Panc1 (cell line): Measurements from ENCODE around the gene COX8A. TPM values are rescaled to one million over a fixed set of nuclear protein-coding genes. Genes with fewer than 3 reads are reported as not detected.
A peak's percentile ranks its signal among the peaks of the same experiment; 100 is the strongest.

ENCODE experiments used
- ATAC-seq: fragments of 200-7000 bp; cut with Tn5 transposase; 2 replicates; pipeline ENCODE4 v1.9.1; 2020; ENCODE audit warnings: mild to moderate bottlenecking, moderate library complexity
- BruUV-seq: library from RNA; stranded (reverse); fragments of 400-500 nt; replicated peaks from 2 replicates; lab custom pipeline; 2021; lab: Mats Ljungman, UMichigan
- CTCF ChIA-PET: fragments of 300-600 bp; sonication (Branson Sonifier 250); formaldehyde crosslinking; loops from one replicate; lab custom pipeline; 2022; ENCODE audit warnings: antibody characterized with exemption; lab: Charles Lee
- POLR2A ChIA-PET: fragments of 300-600 bp; sonication (Branson Sonifier 250); formaldehyde crosslinking; loops from one replicate; lab custom pipeline; 2022; ENCODE audit warnings: antibody characterized with exemption; lab: Charles Lee
- DNase-seq: peaks from one replicate; pipeline ENCODE4 v3.0.0-alpha.2; 2010; ENCODE audit warnings: low read depth, low spot score
- H3K27ac ChIP-seq: 2 replicates; pipeline ENCODE4 v1.5.1; 2011; ENCODE audit warnings: mild to moderate bottlenecking, low read length, inconsistent platforms
- H3K27me3 ChIP-seq: fragments of 200-500 bp; sonication (Bioruptor generic); 2 replicates; pipeline ENCODE4 v1.6.0; 2014; ENCODE audit warnings: low read length, inconsistent platforms; ENCODE audit not compliant: control insufficient read depth, insufficient read depth
- H3K36me3 ChIP-seq: fragments of 200-500 bp; sonication (Bioruptor generic); 2 replicates; pipeline ENCODE4 v1.5.1; 2014; ENCODE audit warnings: inconsistent platforms, mild to moderate bottlenecking, low read length, moderate library complexity; ENCODE audit not compliant: control insufficient read depth, insufficient read depth
- H3K4me1 ChIP-seq: 2 replicates; pipeline ENCODE4 v1.5.1; 2011; ENCODE audit warnings: inconsistent platforms, mild to moderate bottlenecking, low read length, moderate library complexity; ENCODE audit not compliant: control insufficient read depth, insufficient read depth
- H3K4me3 ChIP-seq, 2 experiments: 2 replicates each; pipeline ENCODE4 v1.5.1; 2011 to 2012; ENCODE audit warnings: low read depth in 2 of 2, low read length in 2 of 2, mild to moderate bottlenecking in 2 of 2, inconsistent platforms in 1 of 2, moderate library complexity in 1 of 2
- H3K9me3 ChIP-seq: fragments of 200-500 bp; sonication (Bioruptor generic); 2 replicates; pipeline ENCODE4 v1.5.1; 2014; ENCODE audit warnings: low read depth, mild to moderate bottlenecking, inconsistent platforms, low read length, moderate library complexity; ENCODE audit not compliant: control insufficient read depth, insufficient read depth
- POLR2AphosphoS5 ChIP-seq: IDR thresholded peaks from 2 replicates; pipeline ENCODE4 v1.6.1; 2012; ENCODE audit warnings: mild to moderate bottlenecking, low read depth, low read length, moderate library complexity
- REST ChIP-seq, 2 experiments: IDR thresholded peaks; 2 replicates each; pipeline ENCODE4 v1.6.1; 2011 to 2012; ENCODE audit warnings: low read depth in 2 of 2, control low read depth in 1 of 2, low read length in 1 of 2, mild to moderate bottlenecking in 1 of 2, moderate library complexity in 1 of 2; ENCODE audit not compliant: insufficient read depth in 1 of 2
- SIN3A ChIP-seq: IDR thresholded peaks from 2 replicates; pipeline ENCODE4 v1.6.1; 2012; ENCODE audit warnings: low read depth, mild to moderate bottlenecking, low read length, moderate library complexity, borderline replicate concordance; ENCODE audit not compliant: insufficient read depth
- TCF7L2 ChIP-seq: IDR thresholded peaks from 2 replicates; pipeline ENCODE4 v1.6.1; 2011; ENCODE audit warnings: mild to moderate bottlenecking, low read depth, low read length, inconsistent platforms
- in situ Hi-C: cut with HindIII; loops from 2 replicates; pipeline ENCODE4 v1.10.0; 2016; ENCODE audit warnings: low sequenced_read_pairs, low pct_unique_long_range_greater_than_20kb
- intact Hi-C: fragments of 100-400 bp; cut with micrococcal nuclease; formaldehyde crosslinking; loops from one replicate; pipeline ENCODE4 v1.10.0; 2022; ENCODE audit not compliant: unreplicated experiment
- total RNA-seq: library from RNA; stranded (reverse); gene quantifications from one replicate; pipeline ENCODE4 v1.2.1, GENCODE V29; 2021; ENCODE audit not compliant: unreplicated experiment
- TF ChIP-seq, protein P1 (sequence below): fragments of 450-650 bp; IDR thresholded peaks from 2 replicates; pipeline ENCODE4 v1.5.1; 2017; ENCODE audit warnings: mild to moderate bottlenecking

The COX8A gene
- total RNA-seq, 1 experiment from 2014 or later, result 613 TPM

- DNase-seq (peak; percentile 76), ATAC-seq (peak; percentile 98)
- Histone ChIP-seq H3K4me3 (peak within 1 kb of the TSS; percentile 65 to 93), H3K9me3 (no peaks in the 10 kb centered on the region), H3K27me3 (no peaks in the 10 kb centered on the region), H3K27ac (peak within 1 kb of the TSS; percentile 92), H3K36me3 (no peaks in the 10 kb centered on the region), H3K4me1 (peaks cover 16% of the 10 kb centered on the region)
- BruUV-seq, result no TSS peak
- TF ChIP-seq, protein P1, sequence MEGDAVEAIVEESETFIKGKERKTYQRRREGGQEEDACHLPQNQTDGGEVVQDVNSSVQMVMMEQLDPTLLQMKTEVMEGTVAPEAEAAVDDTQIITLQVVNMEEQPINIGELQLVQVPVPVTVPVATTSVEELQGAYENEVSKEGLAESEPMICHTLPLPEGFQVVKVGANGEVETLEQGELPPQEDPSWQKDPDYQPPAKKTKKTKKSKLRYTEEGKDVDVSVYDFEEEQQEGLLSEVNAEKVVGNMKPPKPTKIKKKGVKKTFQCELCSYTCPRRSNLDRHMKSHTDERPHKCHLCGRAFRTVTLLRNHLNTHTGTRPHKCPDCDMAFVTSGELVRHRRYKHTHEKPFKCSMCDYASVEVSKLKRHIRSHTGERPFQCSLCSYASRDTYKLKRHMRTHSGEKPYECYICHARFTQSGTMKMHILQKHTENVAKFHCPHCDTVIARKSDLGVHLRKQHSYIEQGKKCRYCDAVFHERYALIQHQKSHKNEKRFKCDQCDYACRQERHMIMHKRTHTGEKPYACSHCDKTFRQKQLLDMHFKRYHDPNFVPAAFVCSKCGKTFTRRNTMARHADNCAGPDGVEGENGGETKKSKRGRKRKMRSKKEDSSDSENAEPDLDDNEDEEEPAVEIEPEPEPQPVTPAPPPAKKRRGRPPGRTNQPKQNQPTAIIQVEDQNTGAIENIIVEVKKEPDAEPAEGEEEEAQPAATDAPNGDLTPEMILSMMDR, result no peak
- TF ChIP-seq POLR2AphosphoS5 (peak; percentile 81), TCF7L2 (0 out of 2 replicates have a peak, but pooled peaks have one; percentile 28), SIN3A (peak; percentile 97; the same call in 1 of the 2 replicates), REST (IDR thresholded peaks at IDR 0.05; ENCODE audit: insufficient read depth in 1 of 2, low read depth in 2 of 2, low read length in 1 of 2) (no peak)
- intact Hi-C loops (no loop called here), in situ Hi-C loops (no loop called here)
- ChIA-PET CTCF (interaction anchor here (0.6 kb wide), 2 partner anchors 171 to 213 kb away, joined by 3 read pairs; no protein-coding TSS in a partner anchor), POLR2A (interaction anchor here (0.6 kb wide), 1 partner anchor 22 kb away, joined by 3 read pairs; the partner anchor contains the start of gene RCOR2)
These were observed 35.7 kb upstream of the COX8A start, which contains the start of gene NAA40 for GRCh38 chr11:63938479-63939396. Gene NAA40 (plus strand): TSS chr11:63939002. CDS start chr11:63939097, 95 bp downstream.

DNA sequence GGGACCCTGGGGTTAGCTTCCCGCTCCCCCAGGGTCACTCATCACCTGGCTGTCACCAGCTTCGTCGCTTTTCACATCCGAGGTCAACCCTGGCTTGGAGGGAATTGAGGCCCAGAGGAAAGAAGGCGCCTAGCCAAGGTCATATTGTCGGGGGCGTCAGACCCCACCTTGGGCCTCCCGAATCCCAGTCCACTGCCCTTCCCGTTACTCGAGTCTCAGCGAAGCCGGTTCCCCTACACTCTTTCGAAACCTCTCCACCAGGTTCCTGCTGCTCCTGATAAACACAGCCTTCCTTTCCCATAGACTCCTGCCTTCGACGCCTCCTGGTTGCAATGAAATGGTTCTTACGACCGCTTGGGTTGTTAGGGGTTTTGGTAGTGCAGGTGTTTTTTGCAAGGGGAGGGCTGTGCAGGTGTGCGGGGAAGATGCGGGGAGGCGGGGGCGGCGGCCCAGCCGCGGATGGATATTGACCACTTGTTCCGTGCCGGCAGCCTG, 35.0 kb upstream of the COX8A start:
- TF ChIP-seq SIN3A, result no peak
- TF ChIP-seq REST (IDR thresholded peaks at IDR 0.05; ENCODE audit: insufficient read depth in 1 of 2, low read depth in 2 of 2, low read length in 1 of 2), result no peak
- TF ChIP-seq TCF7L2, result no peak
- TF ChIP-seq, protein P1, result no peak
- no peak for TF ChIP-seq POLR2AphosphoS5
- Histone ChIP-seq H3K36me3 (no peaks in the 10 kb centered on the region), H3K9me3 (no peaks in the 10 kb centered on the region), H3K4me1 (peaks cover 16% of the 10 kb centered on the region), H3K27ac (peak overlapping the region; percentile 88), H3K27me3 (no peaks in the 10 kb centered on the region), H3K4me3 (peak overlapping the region; percentile 65 to 93)
- ChIA-PET POLR2A (interaction anchor here (0.6 kb wide), 1 partner anchor 22 kb away, joined by 3 read pairs; the partner anchor contains the start of gene RCOR2), CTCF (interaction anchor here (0.6 kb wide), 2 partner anchors 172 to 212 kb away, joined by 3 read pairs; no protein-coding TSS in a partner anchor)
- BruUV-seq, result no TSS peak
- DNase-seq (no peak), ATAC-seq (no peak)
- intact Hi-C loops, result no loop called here
- in situ Hi-C loops, result no loop called here
